Stimulated activated CD8-positive, alpha-beta memory T cell treated with anti-CD3 and anti-CD28 coated beads, Interleukin-15, amount 100 ng/mL, for 4 hours (primary cell): Measurements from ENCODE around the gene SLC25A29.
"Not testable (repeated sequence)": the region's sequence is repeated elsewhere in the genome, so short reads cannot be mapped to it uniquely, and the experiment has no call there.

Experiments used
- DNase-seq, 2 donors: peaks; one replicate each; pipeline ENCODE4 v3.0.0-alpha.2; 2020; ENCODE audit warnings: low read depth in 2 of 2

Gene SLC25A29, protein sequence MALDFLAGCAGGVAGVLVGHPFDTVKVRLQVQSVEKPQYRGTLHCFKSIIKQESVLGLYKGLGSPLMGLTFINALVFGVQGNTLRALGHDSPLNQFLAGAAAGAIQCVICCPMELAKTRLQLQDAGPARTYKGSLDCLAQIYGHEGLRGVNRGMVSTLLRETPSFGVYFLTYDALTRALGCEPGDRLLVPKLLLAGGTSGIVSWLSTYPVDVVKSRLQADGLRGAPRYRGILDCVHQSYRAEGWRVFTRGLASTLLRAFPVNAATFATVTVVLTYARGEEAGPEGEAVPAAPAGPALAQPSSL

DNA sequence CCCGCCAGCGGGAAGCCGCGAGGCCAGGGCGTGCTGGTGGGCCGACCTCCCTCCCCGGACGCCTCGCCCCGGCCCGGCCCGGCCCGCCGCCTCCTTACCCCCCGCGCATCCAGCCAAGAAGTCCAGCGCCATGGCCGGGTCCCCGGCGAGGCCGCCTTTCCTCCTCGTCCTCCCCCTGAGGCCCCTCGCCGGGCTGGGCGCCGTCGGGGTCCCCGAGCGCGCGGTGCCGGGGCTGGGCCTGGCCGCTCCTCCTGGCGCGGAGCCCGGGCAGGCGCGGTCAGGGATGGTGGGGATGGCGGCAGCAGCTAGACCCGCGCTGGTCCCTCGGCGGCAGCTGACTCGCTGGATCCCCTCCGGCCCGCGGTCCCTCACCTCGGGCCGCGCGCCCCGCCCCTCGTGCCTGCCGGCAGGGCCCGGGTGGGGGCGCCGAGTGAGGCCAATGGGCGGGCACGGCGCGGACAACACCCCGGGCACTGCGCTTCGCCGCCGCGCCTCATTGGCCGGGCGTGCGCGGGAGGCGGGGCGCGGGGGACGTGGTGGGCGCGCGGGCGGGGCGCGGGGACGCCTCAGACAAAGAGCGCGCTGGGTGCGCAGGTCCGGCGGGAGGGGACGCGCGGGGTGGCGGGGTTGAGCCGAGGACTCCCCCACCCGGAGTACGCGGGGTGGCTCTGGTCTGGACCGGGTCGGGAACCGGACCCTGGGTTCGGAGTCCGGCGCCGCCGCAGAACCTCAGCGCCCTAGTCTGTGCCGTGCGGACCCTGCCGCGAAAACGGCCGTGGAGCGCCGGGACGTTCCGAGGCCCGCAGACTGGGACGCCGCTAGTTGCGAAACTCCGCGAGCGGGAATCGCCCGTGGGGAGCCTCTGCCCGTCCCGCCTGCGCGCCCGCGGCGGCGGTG lies at the start of gene SLC25A29:
TSS of gene SLC25A29 (minus strand) at position 344 of the 897 bp plus-strand sequence. CDS start at position 132, 212 bp downstream.
- DNase-seq: peak; percentile 55 to 69

DNA sequence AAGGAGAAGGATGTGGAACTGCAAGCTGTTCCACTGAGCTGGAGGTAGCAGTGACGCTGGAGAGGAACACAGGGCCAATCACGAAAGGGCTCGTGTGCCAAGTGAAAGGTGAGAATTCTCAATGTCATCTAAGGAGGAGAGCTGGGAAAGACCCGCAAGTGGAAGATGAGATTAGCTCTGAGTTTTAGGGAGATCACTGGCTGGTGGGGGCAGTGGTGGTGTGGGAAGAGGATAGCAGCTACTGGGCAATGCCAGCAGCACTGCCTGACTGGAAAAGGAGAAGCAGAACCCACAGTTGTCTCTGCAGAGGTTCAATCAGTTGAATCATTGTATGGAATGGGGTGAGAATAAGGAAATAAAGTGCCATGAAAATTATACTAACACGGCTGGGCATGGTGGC lies 44.7 kb upstream of the SLC25A29 start:
- no peak for DNase-seq

DNA sequence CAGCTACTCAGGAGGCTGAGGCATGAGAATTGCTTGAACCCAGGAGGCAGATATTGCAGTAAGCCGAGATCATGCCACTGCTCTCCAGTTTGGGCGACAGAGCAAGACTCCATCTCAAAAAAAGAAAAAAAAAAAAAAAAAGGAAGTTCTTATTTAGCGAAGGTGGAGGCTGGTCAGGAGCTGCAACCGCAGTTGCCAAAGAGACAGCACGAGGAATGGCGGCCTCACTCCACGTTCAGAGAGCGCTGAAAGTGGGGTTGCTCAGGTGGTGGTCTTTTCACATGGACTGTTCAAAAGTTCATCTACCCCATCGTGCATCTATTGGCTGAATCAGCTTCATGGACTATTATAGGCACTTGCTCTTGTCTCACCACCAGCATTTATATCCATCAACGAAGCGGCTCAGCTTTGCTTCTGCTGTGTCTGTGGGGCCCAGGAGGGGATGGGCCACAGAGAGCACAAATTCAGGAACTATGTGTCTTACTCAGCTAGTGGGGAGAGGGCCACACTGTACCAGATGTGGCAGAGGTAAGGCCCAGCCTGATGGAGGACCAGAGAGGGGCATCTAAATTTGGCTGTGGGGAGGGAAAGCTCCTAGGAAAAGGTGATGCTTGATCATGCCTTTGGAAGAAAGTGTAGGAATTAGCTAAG lies 44.2 kb upstream of the SLC25A29 start:
- DNase-seq: no peak

DNA sequence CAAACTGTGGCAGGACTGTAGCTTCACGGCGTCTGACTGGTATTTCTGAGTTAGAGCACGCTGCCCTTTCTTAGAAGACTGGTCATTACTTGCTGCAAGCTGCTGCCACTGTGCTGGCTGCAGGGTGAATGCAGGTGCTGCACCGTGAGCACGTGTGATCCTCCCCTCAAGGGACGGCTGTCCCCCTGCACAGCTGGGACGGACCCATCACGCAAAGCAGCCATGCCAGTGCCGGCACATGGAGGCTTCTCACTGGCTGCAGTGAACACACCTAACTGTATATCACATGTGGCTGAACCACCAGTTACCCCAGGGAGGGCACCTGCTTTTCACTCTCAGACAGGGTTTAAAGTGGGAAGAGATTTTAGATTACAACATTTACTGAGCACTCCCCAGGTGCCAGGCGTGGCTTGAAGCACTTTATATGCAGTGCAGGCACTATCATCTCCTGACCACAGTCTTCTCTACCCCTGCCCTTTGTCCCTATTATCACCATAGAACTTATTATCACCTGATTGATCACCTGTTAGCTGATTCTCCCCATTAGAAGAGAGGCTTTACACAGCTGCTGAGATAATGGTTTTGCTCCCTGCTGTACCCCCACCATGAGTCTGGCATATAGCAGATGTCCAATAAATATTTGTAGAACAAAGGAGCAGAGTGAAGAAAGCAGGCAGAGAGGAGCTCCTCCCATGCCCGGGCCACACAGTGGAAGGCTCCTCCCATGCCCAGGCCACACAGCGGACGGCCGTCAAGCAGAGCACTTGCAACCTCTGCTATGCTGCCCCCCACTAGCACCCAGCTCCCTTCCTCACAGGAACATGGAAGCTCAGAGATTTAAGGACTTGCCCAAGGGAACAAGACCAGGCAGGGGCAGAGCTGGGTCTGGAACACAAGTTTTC lies 42.8 kb upstream of the SLC25A29 start:
- DNase-seq: no peak

DNA sequence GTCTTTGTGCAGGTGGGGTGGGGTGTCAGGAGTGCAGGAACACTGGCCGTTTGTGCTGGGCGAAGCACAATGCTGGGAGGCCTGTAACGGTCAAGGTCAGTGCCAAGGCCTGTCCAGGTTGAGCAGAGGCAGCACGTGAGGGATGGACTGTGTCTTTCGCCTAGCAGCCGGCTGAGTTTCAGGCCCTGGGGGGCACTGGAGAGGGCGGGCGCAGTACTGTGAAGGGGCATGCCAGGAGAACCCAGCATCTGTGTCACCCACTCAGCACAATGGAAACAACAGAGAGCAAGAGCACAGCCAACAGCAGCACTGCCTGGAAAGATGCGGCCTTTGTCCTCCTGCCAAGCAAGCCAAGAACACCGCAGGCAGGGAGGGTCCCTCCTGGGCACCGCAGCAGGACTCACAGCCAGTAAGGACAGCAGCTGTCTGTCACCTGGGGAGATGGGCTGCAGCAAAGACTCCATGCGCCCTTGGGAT lies 42.0 kb upstream of the SLC25A29 start:
- DNase-seq: no peak

DNA sequence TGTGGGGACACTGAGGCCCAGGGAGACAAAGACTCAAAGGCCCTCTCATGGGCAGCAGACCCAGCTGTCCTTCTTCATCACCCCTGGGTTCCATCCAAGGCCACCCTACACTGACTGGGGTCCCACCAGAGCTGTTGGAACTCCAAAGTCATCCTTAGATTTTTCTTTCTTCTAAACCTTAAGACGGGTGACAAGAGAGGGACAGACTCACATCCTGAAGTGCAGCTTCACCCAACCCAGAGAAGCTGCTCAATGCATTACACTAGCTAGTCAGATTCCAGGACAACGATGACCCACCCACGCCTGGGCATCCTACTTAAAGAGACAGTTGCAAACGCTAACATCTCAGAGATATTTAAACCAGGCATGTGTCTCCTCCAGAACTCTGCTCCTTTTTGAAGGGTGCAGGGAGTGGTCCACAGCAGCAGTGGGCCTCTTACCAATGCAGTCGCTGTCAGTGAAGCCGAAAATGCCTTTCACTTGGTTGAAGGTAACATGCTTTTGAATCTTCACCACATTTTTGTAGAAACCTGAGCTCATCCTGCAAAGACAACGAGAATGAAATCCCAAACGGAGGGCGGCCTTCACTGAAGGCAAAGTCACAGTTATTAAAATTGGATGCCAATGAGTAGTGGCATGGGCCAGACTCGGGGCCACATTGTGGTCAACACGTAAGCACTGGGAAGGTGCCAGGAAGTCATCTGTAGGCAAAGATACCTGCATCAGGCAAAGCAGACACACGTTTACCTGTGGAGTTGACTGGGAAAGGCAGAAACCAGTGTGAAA lies 40.3 kb upstream of the SLC25A29 start:
- DNase-seq: no peak

DNA sequence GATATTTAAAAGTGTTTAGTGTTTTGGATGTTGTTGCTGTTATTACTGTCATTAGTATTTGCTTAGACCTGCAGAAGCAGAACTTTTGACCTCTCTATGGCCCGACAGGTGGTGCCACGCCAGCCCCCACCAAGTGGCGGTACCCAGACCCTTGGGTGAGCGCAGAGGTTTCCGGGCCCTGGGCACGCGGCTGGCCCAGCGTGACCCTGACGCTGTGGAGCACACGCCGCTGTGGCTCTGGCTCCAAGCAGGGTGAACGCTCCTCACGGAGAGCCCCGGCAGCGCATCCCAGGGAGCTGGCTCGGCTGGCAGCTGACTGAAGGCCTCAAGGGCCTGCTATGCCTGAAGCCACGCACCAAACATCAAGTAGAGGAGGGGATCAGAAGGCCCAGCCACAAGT lies 39.5 kb upstream of the SLC25A29 start:
- no peak for DNase-seq

DNA sequence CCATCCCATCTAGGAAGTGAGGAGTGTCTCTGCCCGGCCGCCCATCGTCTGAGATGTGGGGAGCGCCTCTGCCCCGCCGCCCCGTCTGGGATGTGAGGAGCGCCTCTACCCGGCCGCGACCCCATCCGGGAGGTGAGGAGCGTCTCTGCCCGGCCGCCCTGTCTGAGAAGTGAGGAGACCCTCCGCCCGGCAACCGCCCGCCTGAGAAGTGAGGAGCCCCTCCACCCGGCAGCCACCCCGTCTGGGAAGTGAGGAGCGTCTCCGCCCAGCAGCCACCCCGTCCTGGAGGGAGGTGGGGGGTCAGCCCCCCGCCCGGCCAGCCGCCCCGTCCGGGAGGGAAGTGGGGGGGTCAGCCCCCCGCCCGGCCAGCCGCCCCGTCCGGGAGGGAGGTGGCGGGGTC lies 38.4 kb upstream of the SLC25A29 start:
- DNase-seq: not testable (repeated sequence)

DNA sequence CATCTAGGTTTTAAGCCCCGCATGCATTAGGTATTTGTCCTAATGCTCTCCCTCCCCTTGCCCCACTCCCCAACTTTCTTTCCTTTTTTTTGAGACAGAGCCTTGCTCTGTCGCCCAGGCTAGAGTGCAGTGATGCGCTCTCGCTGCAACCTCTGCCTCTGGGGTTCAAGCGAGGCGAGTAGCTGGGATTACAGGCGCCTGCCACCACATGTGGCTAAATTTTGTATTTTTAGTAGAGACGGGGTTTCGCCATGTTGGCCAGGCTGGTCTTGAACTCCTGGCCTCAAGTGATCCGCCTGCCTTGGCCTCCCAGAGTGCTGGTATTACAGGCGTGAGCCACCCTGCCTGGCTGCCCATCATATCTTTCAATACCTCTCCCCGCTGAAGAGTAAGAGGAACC lies 36.6 kb upstream of the SLC25A29 start:
- DNase-seq: not testable (repeated sequence)

DNA sequence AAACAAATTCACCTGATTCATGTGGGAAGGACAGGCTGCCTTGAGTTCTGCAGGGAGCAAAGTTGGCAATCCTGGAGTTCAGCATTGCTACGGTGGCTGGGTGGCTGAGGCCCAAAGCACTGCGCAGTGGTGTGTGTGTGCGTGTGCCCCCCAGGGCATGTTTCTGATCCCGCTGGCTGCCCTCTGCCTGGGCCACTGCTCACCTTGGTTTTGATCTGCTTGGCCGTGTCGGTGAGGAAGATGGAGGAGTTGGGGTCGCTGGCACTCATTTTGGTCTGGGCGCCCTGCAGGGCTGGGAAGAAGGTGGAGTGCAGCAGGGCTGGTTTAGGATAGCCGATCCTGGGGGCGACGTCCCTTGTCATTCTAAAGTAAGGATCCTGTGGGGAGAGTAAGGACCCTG lies 36.0 kb upstream of the SLC25A29 start:
- DNase-seq: no peak

DNA sequence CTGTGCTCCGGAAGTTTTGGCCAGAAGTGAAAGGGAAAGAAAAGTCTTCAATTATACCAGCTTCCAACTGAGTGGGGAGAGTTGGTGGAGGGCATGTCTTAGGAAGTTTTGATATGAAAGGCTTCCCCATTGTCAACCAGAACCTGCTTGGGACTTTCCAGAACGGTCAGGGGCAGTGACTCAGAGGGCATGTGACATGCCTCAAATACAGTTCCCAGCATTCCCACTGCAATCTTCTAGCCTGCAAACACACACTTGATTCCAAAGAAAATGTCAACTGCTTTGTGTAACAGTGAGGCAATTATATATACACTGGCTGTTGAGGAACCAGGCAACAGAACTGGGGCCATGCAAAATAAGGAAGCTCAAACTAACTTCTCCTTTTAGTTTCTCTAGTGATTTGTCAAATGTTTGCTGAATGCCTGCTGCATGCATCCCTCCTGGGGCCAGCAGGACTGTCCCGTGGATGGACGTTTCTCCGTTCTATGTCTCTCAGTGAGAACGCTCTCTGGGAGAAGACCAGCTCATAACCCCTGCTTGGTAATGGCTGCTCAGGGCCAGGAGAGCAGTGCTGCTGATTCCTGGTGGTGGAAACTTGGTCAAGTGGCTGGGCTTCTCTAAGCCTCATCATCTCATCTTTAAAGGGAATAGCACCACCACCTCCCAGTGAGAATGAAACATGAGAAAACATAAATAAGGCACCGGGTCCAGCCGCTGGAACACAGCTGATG lies 35.2 kb upstream of the SLC25A29 start:
- DNase-seq: no peak

DNA sequence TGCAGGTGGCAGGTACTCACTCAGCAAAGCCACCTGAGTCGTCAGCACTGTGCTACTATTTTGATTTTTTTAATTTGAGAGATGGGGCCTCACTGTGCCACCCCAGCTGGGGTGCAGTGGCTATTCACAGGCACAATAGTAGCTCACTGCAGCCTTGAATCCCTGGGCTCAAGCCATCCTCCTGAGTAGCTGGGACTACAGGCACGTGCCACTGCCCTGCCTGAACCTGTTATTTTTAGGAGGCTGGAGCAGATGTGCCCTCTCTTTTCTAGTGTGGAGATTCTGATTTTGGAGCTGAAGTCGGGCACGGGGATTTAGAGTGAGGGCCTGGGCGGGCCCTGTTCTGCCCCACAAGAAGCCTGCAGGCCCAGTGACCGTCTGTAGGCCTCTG lies 34.2 kb upstream of the SLC25A29 start:
- DNase-seq: no peak

DNA sequence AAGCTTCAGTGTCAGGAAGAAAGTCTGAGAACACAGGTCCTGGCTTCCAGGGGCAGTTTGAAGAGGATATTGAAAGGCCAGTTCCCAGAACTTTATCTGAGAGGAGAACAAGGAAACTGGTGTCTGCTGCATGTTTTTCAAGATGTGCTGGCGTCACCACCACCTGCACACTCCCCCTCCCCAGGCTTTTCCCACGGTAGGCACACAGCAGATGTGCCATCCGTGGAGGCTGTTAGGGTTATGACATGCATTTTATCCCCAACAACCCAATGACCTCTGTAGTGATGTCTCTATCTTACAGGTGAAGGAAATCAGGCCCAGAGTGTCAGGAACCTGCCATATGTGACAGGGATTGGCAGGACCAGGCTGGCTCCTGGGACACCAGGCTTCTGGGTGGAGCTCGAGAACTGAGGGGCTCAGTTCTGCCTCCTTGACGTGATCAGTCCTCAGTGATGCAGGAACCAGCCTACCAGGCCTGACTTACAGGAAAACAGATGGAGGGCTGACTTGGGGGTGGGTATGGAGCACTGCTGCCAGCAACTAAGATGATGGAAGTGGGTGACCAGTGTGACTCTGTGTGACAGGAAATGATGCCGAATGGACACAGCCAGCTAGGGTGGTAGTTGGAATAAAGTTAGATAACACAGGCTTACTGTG lies 33.6 kb upstream of the SLC25A29 start:
- no peak for DNase-seq

DNA sequence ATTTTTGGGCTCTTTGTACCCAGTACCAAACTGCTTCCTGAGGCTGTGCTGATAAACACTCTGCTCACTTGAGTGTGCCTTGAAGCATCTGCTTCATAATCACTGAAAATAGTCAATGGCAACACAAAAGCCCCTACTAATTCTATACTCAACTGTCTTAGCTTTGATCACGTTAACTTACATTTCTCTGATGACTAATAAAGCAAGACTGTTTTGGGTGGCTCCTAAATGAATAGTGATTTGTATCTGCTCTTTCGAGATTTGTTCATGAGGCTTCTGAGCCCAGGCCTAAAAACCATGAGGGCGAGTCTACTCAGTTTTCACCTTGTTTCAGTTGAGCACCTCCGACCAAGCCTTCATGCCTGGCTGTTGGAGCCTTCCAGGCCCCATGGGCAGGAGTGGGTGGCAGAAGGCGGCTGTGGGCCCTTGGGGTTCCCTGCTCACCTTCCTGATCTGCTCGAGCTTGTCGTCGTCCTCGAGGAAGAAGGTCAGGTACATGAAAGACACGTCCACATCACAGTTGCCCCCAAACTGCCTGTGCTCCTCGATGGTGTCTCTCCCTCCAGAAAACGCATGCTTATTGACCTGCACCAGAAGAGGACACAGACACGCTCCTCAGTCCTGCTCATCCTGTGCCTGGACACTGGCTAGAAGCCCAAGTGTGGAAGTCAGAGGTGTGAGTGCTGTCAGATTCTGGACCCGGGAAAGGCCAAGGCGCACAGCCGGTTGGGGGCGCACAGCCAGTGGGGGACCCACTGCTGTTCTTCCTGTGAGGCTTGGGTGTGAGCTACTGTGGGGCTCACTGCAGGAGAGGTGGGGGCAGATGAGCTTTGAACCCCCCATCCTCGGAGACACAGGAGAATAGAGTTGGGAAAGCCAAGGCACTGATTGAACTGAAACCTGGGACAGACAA lies 30.6 kb upstream of the SLC25A29 start:
- no peak for DNase-seq

DNA sequence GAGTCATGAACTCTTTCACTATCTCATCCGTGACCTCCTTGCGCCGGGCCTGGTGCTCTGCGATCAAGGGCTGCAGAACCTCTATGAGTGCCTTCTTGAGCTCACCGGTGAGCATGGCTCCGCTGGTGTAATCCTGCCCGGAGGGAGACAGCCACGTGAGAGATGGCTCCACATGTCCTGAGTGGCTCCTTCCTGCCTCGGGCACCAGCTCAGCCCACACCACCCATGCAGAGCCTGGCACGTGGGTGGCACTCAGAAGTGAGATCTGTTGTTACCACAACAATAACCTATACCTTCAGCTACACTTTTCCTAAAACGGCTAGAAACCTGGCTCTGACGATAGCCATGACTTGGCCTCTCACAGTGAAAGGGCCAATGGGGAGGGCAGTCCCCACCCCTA lies 28.7 kb upstream of the SLC25A29 start:
- no peak for DNase-seq

DNA sequence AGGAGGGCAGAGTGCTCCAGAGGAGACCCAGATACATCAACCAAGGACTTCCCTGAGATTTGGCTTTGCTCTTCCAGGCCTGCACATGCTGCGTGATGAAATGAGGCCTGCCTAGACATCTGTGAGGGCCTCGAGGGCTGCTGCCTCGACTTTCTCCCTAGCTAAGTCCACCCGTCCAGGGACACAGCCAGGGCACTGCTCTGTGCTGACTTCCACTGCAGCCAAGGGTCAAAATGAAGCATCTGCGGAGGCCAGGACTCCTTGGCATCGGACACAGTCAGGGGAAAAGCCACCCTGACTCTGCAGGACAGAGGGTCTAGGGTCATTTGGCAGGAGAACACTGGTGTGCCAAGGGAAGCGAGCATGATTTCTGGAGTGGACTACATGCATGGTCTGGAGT lies 27.6 kb upstream of the SLC25A29 start:
- DNase-seq: no peak

DNA sequence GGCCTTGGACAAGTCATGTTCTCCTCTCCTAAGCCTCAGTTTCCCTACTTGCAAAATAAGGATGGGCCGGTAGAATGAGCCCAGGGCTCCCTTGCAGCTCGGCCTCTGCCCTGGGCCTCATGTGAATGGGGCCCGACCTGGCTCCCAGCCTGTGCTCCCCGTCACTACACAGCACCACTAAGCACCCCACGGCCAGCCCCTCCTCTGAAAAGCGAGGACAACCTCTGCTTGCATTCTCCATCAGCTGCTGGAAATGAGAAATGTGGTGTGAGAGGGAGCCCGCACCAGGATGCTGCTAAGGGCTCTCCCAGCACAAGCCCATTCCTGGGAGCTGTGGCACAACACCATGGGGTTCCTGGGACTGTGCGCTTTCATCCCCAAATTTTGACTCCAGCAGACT lies 27.1 kb upstream of the SLC25A29 start:
- DNase-seq: no peak

DNA sequence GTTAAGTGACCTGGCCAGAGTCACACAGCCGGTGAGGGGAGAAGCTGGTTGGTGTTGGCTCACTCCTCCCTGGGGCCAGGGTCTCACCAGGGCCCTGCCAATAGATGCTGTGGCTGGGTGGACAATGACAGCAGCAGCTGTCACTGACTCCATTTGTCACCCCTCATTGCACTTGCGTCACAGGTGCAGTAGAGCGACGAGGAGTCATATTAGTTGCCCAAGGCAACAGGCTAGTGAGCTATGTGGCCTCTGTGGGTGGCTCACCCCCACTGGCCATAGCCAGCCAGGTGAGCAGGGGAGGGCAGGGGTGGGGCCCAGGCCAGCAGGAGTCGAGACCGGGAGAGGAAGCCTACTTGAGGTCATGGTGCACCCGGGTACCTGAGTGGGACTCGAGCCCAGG lies 26.6 kb upstream of the SLC25A29 start:
- DNase-seq: no peak
